Heart left ventricle (tissue), 13 donors: Measurements from ENCODE around the gene OR2A25.

ENCODE experiments used
- POLR2A ChIP-seq, 2 donors: fragments of 450-650 bp; IDR thresholded peaks; one replicate each; pipeline ENCODE4 v1.6.1; 2017; ENCODE audit warnings: antibody characterized with exemption in 2 of 2, mild to moderate bottlenecking in 2 of 2, moderate library complexity in 2 of 2
- TF ChIP-seq, protein P1 (sequence below), 12 donors: fragments of 200-600 bp; sonication (generic) in 4 of 12; IDR thresholded peaks; one replicate each; pipeline versions ENCODE4 v1.5.0 to v1.8.0; 2018 to 2022; ENCODE audit warnings: antibody characterized with exemption in 12 of 12, mild to moderate bottlenecking in 5 of 12
- donor health status: ischemic (EF 13 %, LVEDD 7.1; RV severe dilation, severe dysfunction).
- donor health status: DM: no; HTN: yes; CAD: no.
- donor health status: DM: no; HTN: no; CAD: no.
- donor health status: ischemic (EF 25% LVEDD 6.9; RV normal size, moderate dysfunction).
- donor health status: ischemic (EF 25% LVEDD 5.7; RV mildly dilated, moderate dysfunction).
- donor health status: ischemic (EF 35%, LVEDD 5.7; RV mildly dilated, moderate dysfunction).
- donor health status: nonischemic (EF 11% LVEDD 7.7; RV severe dilation, severe dysfunction).
- donor health status: DM: yes; HTN: yes; CAD: no.
- donor health status: PGD.
- donor health status: ischemic (EF 29% LVEDD 5.4; RV normal size, mild dysfunction).
- donor health status: nonischemic (EF 23%, LVEDD 6.1; RV moderate dilation, normal function).

GRCh38 chr7:144109283-144109682 is 39.7 kb downstream of the OR2A25 start, which contains the start of gene OR2A2:
- TF ChIP-seq, protein P1, sequence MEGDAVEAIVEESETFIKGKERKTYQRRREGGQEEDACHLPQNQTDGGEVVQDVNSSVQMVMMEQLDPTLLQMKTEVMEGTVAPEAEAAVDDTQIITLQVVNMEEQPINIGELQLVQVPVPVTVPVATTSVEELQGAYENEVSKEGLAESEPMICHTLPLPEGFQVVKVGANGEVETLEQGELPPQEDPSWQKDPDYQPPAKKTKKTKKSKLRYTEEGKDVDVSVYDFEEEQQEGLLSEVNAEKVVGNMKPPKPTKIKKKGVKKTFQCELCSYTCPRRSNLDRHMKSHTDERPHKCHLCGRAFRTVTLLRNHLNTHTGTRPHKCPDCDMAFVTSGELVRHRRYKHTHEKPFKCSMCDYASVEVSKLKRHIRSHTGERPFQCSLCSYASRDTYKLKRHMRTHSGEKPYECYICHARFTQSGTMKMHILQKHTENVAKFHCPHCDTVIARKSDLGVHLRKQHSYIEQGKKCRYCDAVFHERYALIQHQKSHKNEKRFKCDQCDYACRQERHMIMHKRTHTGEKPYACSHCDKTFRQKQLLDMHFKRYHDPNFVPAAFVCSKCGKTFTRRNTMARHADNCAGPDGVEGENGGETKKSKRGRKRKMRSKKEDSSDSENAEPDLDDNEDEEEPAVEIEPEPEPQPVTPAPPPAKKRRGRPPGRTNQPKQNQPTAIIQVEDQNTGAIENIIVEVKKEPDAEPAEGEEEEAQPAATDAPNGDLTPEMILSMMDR (IDR thresholded peaks at IDR 0.05), result no peak
- TF ChIP-seq POLR2A (IDR thresholded peaks at IDR 0.05), result no peak
